ENCODE measurements around the gene RXFP2. TPM values are rescaled to one million over a fixed set of nuclear protein-coding genes. Genes with fewer than 3 reads are reported as not detected.

Gene RXFP2
- total RNA-seq, 1 donor from 2014 or later, result not detected

- Histone ChIP-seq H3K36me3 (no peaks in the 10 kb centered on the region), H3K4me2 (no peak overlapping the region), H3K9ac (no peak overlapping the region), H3K79me2 (ENCODE audit: low read depth) (no peaks in the 10 kb centered on the region), H3K27ac (no peak overlapping the region), H2AFZ (replicated peaks) (no peak overlapping the region), H3K27me3 (peaks cover 55% of the 10 kb centered on the region), H3K4me1 (peaks cover 4% of the 10 kb centered on the region), H3F3A (ENCODE audit: low read depth) (peaks cover 7% of the 10 kb centered on the region), H3K9me3 (ENCODE audit: low read depth) (no peaks in the 10 kb centered on the region), H4K20me1 (ENCODE audit: low read depth) (peaks cover 8% of the 10 kb centered on the region), H3K4me3 (no peak overlapping the region)
- Mint-ChIP-seq H3K36me3 (no peaks in the 10 kb centered on the region), H3K27me3 (ENCODE audit: insufficient read depth, low read depth) (peaks cover 29% of the 10 kb centered on the region), H3K4me3 (no peak overlapping the region), H3K27ac (no peak overlapping the region), H3K4me1 (peaks cover 5% of the 10 kb centered on the region), H3K9me3 (no peaks in the 10 kb centered on the region)
- TF ChIP-seq, protein P1, sequence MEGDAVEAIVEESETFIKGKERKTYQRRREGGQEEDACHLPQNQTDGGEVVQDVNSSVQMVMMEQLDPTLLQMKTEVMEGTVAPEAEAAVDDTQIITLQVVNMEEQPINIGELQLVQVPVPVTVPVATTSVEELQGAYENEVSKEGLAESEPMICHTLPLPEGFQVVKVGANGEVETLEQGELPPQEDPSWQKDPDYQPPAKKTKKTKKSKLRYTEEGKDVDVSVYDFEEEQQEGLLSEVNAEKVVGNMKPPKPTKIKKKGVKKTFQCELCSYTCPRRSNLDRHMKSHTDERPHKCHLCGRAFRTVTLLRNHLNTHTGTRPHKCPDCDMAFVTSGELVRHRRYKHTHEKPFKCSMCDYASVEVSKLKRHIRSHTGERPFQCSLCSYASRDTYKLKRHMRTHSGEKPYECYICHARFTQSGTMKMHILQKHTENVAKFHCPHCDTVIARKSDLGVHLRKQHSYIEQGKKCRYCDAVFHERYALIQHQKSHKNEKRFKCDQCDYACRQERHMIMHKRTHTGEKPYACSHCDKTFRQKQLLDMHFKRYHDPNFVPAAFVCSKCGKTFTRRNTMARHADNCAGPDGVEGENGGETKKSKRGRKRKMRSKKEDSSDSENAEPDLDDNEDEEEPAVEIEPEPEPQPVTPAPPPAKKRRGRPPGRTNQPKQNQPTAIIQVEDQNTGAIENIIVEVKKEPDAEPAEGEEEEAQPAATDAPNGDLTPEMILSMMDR (IDR thresholded peaks at IDR 0.05), result no peak
- TF ChIP-seq EZH2phosphoT487 (IDR thresholded peaks at IDR 0.05) (no peak), EZH2 (IDR thresholded peaks at IDR 0.05) (no peak)
- no peak for DNase-seq (ENCODE audit: low spot score)
Measured at GRCh38 chr13:31843044-31843443, 103.7 kb downstream of the RXFP2 start.

DNA sequence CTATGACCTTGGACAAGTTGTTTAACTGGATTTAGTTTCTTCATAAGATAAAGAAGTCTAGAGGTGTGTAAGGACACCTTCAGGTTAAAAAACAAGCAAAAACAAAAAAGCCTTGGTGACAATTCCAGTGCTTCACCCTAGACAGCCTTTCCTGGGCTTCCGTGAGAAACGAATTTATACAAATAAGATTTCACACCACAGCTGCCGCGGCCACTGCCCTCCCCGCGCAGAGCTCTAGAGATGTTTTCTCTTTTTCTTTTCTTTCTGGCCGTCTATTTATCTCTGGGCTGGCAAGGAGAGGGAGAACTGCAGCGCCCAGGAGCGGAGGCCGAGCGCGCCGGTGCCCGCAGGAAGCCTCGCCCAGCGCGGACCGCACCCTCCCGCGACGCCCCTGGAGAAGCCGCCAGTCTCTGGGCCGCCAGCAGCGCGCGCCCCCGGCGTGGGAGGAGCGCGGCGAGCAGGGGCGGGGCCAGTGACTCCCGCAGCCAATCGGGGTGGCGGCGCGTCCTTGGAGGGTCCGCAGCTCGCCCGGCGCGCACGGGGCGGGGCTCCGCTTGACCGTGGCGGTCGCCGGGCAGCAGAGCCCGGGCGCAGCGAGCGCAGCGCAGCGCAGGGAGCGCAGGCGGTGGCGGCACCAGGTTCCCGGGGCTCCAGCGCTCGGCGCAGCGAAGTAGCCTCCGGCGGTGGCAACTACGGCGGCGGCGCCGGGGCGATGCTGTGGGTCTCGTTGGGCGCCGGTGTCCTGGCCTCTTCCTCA lies 107.0 kb downstream of the RXFP2 start:
- peak overlapping the region; percentile 89 for H3K4me3 Mint-ChIP-seq
- peaks cover 4% of the 10 kb centered on the region for H3K4me1 ChIP-seq
- H3K27me3 Mint-ChIP-seq (ENCODE audit: insufficient read depth, low read depth), result peaks cover 34% of the 10 kb centered on the region
- H2AFZ ChIP-seq (replicated peaks), result peak overlapping the region; percentile 94
- H3K27me3 ChIP-seq, result peaks cover 82% of the 10 kb centered on the region
- DNase-seq (ENCODE audit: low spot score), result peak; percentile 96
- no peak overlapping the region for H3K27ac ChIP-seq
- H3K9ac ChIP-seq, result no peak overlapping the region
- no peak for TF ChIP-seq EZH2phosphoT487 (IDR thresholded peaks at IDR 0.05)
- TF ChIP-seq EZH2 (IDR thresholded peaks at IDR 0.05), result no peak
- TF ChIP-seq, protein P1 (IDR thresholded peaks at IDR 0.05), result no peak
- H3K36me3 Mint-ChIP-seq, result no peaks in the 10 kb centered on the region
- H3K4me1 Mint-ChIP-seq, result peaks cover 5% of the 10 kb centered on the region
- no peak overlapping the region for H3K27ac Mint-ChIP-seq
- H3K79me2 ChIP-seq (ENCODE audit: low read depth), result no peaks in the 10 kb centered on the region
- H3K4me3 ChIP-seq, result peak overlapping the region; percentile 66
- no peaks in the 10 kb centered on the region for H3K9me3 ChIP-seq (ENCODE audit: low read depth)
- H4K20me1 ChIP-seq (ENCODE audit: low read depth), result peaks cover 8% of the 10 kb centered on the region
- no peaks in the 10 kb centered on the region for H3K9me3 Mint-ChIP-seq
- peak overlapping the region; percentile 97 for H3K4me2 ChIP-seq
- H3F3A ChIP-seq (ENCODE audit: low read depth), result peaks cover 7% of the 10 kb centered on the region
- H3K36me3 ChIP-seq, result no peaks in the 10 kb centered on the region

DNA sequence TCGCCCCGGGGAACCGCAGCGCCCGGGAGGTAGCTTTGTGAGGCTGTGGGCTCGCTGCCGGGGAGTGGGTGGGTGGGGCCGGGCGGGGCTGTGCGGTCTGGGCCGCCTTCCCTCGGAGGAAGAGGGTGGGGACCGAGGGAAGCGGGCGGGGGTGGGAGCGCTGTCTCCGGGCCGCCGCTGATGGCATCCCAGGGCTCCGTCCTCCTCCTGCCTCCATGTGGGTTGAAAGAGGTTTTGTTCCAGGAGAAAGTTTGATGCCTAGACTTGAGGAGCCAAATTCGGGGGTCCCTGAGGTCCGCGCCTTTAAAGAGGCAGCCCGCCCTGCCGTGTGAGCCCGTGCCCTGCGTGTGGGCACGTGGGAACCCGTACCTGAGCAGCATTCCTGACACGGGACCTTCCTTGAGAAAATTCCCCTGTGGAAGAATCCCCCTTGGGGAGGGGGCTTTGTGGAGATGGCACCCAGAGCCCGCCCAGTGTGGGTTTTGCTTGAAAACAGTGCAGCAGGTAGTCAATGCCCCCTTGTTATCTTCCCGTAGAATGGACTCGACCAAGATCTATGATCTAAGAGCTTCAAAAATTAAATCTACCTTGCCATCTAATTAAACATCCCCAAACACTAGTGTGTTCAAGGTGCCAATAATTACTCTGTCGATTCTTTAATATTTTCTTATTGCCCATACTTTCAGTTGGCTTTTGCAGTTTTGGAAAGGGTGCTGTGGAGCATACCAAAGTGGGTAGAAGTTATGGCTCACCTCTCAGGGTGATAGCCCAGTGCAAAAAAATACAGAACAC lies 107.8 kb downstream of the RXFP2 start:
- no peaks in the 10 kb centered on the region for H3K79me2 ChIP-seq (ENCODE audit: low read depth)
- H3K4me2 ChIP-seq, result peak overlapping the region; percentile 97
- TF ChIP-seq EZH2 (IDR thresholded peaks at IDR 0.05), result no peak
- TF ChIP-seq, protein P1 (IDR thresholded peaks at IDR 0.05), result no peak
- TF ChIP-seq EZH2phosphoT487 (IDR thresholded peaks at IDR 0.05), result no peak
- no peaks in the 10 kb centered on the region for H3K36me3 ChIP-seq
- peaks cover 5% of the 10 kb centered on the region for H3K4me1 Mint-ChIP-seq
- no peaks in the 10 kb centered on the region for H3K36me3 Mint-ChIP-seq
- H4K20me1 ChIP-seq (ENCODE audit: low read depth), result peaks cover 8% of the 10 kb centered on the region
- H3F3A ChIP-seq (ENCODE audit: low read depth), result peaks cover 7% of the 10 kb centered on the region
- peaks cover 82% of the 10 kb centered on the region for H3K27me3 ChIP-seq
- H3K4me3 Mint-ChIP-seq, result peak overlapping the region; percentile 81
- no peak overlapping the region for H3K27ac ChIP-seq
- peak overlapping the region; percentile 94 for H2AFZ ChIP-seq (replicated peaks)
- peak; percentile 35 for DNase-seq (ENCODE audit: low spot score)
- H3K27ac Mint-ChIP-seq, result no peak overlapping the region
- H3K4me1 ChIP-seq, result peaks cover 4% of the 10 kb centered on the region
- H3K9me3 ChIP-seq (ENCODE audit: low read depth), result no peaks in the 10 kb centered on the region
- no peaks in the 10 kb centered on the region for H3K9me3 Mint-ChIP-seq
- peaks cover 35% of the 10 kb centered on the region for H3K27me3 Mint-ChIP-seq (ENCODE audit: insufficient read depth, low read depth)
- no peak overlapping the region for H3K9ac ChIP-seq
- peak overlapping the region; percentile 66 for H3K4me3 ChIP-seq
